Endothelial cell of umbilical vein (primary cell): ENCODE measurements around the gene RPL35. TPM values are rescaled to one million over a fixed set of nuclear protein-coding genes. Genes with fewer than 3 reads are reported as not detected.
"Not testable (repeated sequence)": the region's sequence is repeated elsewhere in the genome, so short reads cannot be mapped to it uniquely, and the experiment has no call there.

Experiments
- BruUV-seq: library from RNA; stranded (reverse); fragments of 400-500 nt; replicated peaks from 2 replicates; lab custom pipeline; 2021; lab: Mats Ljungman, UMichigan
- CTCF ChIA-PET: fragments of 300-600, 350-600 bp; sonication (Branson Sonifier 250); formaldehyde crosslinking; loops from one replicate; lab custom pipeline; 2021; ENCODE audit warnings: antibody characterized with exemption, inconsistent platforms; lab: Charles Lee
- POLR2A ChIA-PET: fragments of 300-600, 350-600 bp; sonication (Branson Sonifier 250); formaldehyde crosslinking; loops from one replicate; lab custom pipeline; 2021; ENCODE audit warnings: antibody characterized with exemption, inconsistent platforms; lab: Charles Lee
- DNase-seq: peaks from one replicate; pipeline ENCODE4 v3.0.0-alpha.2; 2011; ENCODE audit warnings: low read depth, low spot score
- FAIRE-seq: peaks from 2 replicates; lab custom pipeline; 2011; peaks lifted over from hg19 to GRCh38; lab: Jason Lieb, UNC
- H2AFZ ChIP-seq: 2 replicates; pipeline ENCODE4 v1.6.0; 2012; ENCODE audit warnings: low read depth, low read length, control low read depth, inconsistent platforms
- H3K27ac ChIP-seq: 2 replicates; pipeline ENCODE4 v1.5.1; 2011; ENCODE audit warnings: low read depth, mild to moderate bottlenecking, control low read depth, low read length, moderate library complexity; ENCODE audit not compliant: insufficient read depth
- H3K27me3 ChIP-seq, 2 experiments: 2 replicates each; pipeline versions ENCODE4 v1.6.0 to v1.6.1; 2011; ENCODE audit warnings: low read length in 2 of 2, mixed read lengths in 1 of 2; ENCODE audit not compliant: control insufficient read depth in 2 of 2, insufficient read depth in 2 of 2
- H3K36me3 ChIP-seq, 2 experiments: 2 replicates in 1 of 2; 3 replicates in 1 of 2; pipeline ENCODE4 v1.5.1; 2011; ENCODE audit warnings: low read length in 2 of 2, mild to moderate bottlenecking in 1 of 2, moderate library complexity in 1 of 2; ENCODE audit not compliant: control insufficient read depth in 2 of 2, insufficient read depth in 2 of 2; ENCODE audit errors: extremely low read depth in 1 of 2
- H3K4me1 ChIP-seq: 3 replicates; pipeline ENCODE4 v1.5.1; 2011; ENCODE audit warnings: mild to moderate bottlenecking, low read length; ENCODE audit not compliant: control insufficient read depth, insufficient read depth; ENCODE audit errors: extremely low read depth
- H3K4me2 ChIP-seq: 2 replicates; pipeline ENCODE4 v1.6.1; 2011; ENCODE audit warnings: low read length, control low read depth, mixed read lengths; ENCODE audit not compliant: insufficient read depth
- H3K4me3 ChIP-seq, 3 experiments: fragments of 200-600 bp in 1 of 3; sonication (generic), shearing (Covaris generic) in 1 of 3; replicated peaks in 1 of 3; 2 replicates each; pipeline ENCODE4 v1.5.1; 2011 to 2016; ENCODE audit warnings: control low read depth in 3 of 3, low read length in 3 of 3, mild to moderate bottlenecking in 2 of 3, inconsistent platforms in 1 of 3, low read depth in 1 of 3, moderate library complexity in 1 of 3; ENCODE audit not compliant: insufficient read depth in 1 of 3
- H3K79me2 ChIP-seq: 2 replicates; pipeline ENCODE4 v1.6.0; 2012; ENCODE audit warnings: low read length, inconsistent platforms; ENCODE audit not compliant: control insufficient read depth, insufficient read depth
- H3K9ac ChIP-seq: replicated peaks from 2 replicates; pipeline ENCODE3; 2011; ENCODE audit warnings: low read length, control low read depth; ENCODE audit not compliant: insufficient read depth; ENCODE audit errors: extremely low read depth
- H3K9me1 ChIP-seq: replicated peaks from 3 replicates; pipeline ENCODE4 v1.6.0; 2011; ENCODE audit warnings: mild to moderate bottlenecking, low read length; ENCODE audit not compliant: control insufficient read depth, insufficient read depth; ENCODE audit errors: extremely low read depth
- H3K9me3 ChIP-seq: replicated peaks from 2 replicates; pipeline ENCODE4 v1.5.1; 2012; ENCODE audit warnings: low read length, inconsistent platforms; ENCODE audit not compliant: control insufficient read depth, insufficient read depth
- H4K20me1 ChIP-seq: replicated peaks from 2 replicates; pipeline ENCODE3; 2011; ENCODE audit warnings: mild to moderate bottlenecking, low read length; ENCODE audit not compliant: control insufficient read depth, insufficient read depth; ENCODE audit errors: extremely low read depth
- EZH2 ChIP-seq: IDR thresholded peaks from 2 replicates; pipeline ENCODE4 v1.6.1; 2012; ENCODE audit warnings: borderline replicate concordance, low read depth, mild to moderate bottlenecking, moderate library complexity, low read length, inconsistent platforms; ENCODE audit not compliant: severe bottlenecking
- FOS ChIP-seq: IDR thresholded peaks from 2 replicates; pipeline ENCODE4 v1.6.1; 2011; ENCODE audit warnings: mild to moderate bottlenecking, low read length, moderate library complexity, borderline replicate concordance; ENCODE audit not compliant: insufficient read depth
- GATA2 ChIP-seq: IDR thresholded peaks from 2 replicates; pipeline ENCODE4 v1.7.0; 2011; ENCODE audit warnings: low read depth, mild to moderate bottlenecking, moderate library complexity, mixed read lengths, low read length; ENCODE audit not compliant: insufficient read length, insufficient read depth
- JUN ChIP-seq: IDR thresholded peaks from 2 replicates; pipeline ENCODE4 v1.6.1; 2011; ENCODE audit warnings: borderline replicate concordance, low read depth; ENCODE audit not compliant: insufficient read length, insufficient read depth
- MYC ChIP-seq: IDR thresholded peaks from one replicate; pipeline ENCODE4 v1.6.1; 2011; ENCODE audit warnings: mild to moderate bottlenecking, low read depth, low read length
- POLR2A ChIP-seq: IDR thresholded peaks from 2 replicates; pipeline ENCODE4 v1.6.1; 2012; ENCODE audit warnings: low read depth, mild to moderate bottlenecking, control low read depth, low read length
- POLR2AphosphoS5 ChIP-seq: IDR thresholded peaks from 2 replicates; pipeline ENCODE4 v1.6.1; 2012; ENCODE audit warnings: low read depth, mild to moderate bottlenecking, control low read depth, low read length, moderate library complexity; ENCODE audit not compliant: insufficient read depth
- dilution Hi-C: fragments of 300-500 bp; cut with MboI; formaldehyde crosslinking; loops from one replicate; pipeline ENCODE4 v1.15.0; 2019; ENCODE audit warnings: low sequenced_read_pairs; ENCODE audit not compliant: extremely low pct_ligation_motif_present
- intact Hi-C: fragments of 100-400 bp; cut with micrococcal nuclease; formaldehyde crosslinking; loops from one replicate; pipeline ENCODE4 v1.10.0; 2022
- polyA plus RNA-seq, 4 experiments: library from polyadenylated mRNA; depleted of rRNA in 3 of 4; stranded (reverse) in 3 of 4; unstranded in 1 of 4; fragments of >200 nt; gene quantifications; 2 replicates each; pipeline versions ENCODE4 v1.2.1 to v1.2.3, GENCODE V29; 2011 to 2012; ENCODE audit warnings: missing spikeins in 1 of 4
- total RNA-seq: library from RNA; stranded (reverse); gene quantifications from 2 replicates; pipeline ENCODE4 v1.2.3, GENCODE V29; 2021
- TF ChIP-seq, protein P1 (sequence below): IDR thresholded peaks from 2 replicates; pipeline ENCODE4 v1.6.1; 2011; ENCODE audit not compliant: insufficient read depth, insufficient read length
- TF ChIP-seq, protein P2 (sequence below), 2 donors: IDR thresholded peaks; 1 replicate in 1 of 2; 2 replicates in 1 of 2; pipeline ENCODE4 v1.5.1; 2011; ENCODE audit warnings: low read length in 2 of 2, mild to moderate bottlenecking in 2 of 2, moderate library complexity in 2 of 2, control low read depth in 1 of 2, inconsistent platforms in 1 of 2, low read depth in 1 of 2; ENCODE audit not compliant: insufficient read depth in 1 of 2; ENCODE audit errors: extremely low read depth in 1 of 2

The RPL35 gene
- total and polyA plus RNA-seq, 2 donors (not counting 3 experiments of a cell fraction or from before 2014, with no cell fraction given): 1,230 to 2,206 TPM

DNA sequence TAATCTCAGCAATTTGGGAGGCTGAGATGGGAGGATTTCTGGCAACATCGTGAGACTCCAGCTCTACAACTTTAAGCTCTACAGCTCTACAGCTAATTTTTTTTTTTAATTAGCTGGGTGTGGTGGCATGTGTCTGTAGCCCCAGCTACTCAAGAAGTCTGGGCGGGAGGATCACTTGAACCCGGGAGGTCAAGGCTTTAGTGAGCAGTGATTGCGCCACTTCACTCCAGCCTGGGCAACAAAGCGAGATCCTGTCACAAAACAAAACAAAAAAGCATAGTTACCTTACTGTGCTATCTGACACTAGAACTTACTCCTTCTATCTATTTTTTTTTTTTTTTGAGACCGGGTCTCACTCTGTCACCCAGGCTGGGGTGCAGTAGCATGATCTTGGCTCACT is 14.8 kb downstream of the RPL35 start:
- intact Hi-C loops: no loop called here
- Histone ChIP-seq H3K9me3 (no peaks in the 10 kb centered on the region), H3K27ac (no peak overlapping the region), H3K27me3 (peaks cover 0 to 2% of the 10 kb centered on the region in 2 experiments), H3K4me3 (no peak overlapping the region), H4K20me1 (no peaks in the 10 kb centered on the region), H2AFZ (no peak overlapping the region), H3K9me1 (no peaks in the 10 kb centered on the region), H3K79me2 (no peaks in the 10 kb centered on the region), H3K9ac (no peak overlapping the region), H3K4me1 (no peaks in the 10 kb centered on the region), H3K36me3 (no peaks in the 10 kb centered on the region), H3K4me2 (no peak overlapping the region)
- dilution Hi-C loops: no loop called here
- BruUV-seq: no TSS peak
- TF ChIP-seq GATA2 (no peak), JUN (no peak), FOS (no peak), POLR2AphosphoS5 (no peak), POLR2A (no peak), EZH2 (no peak), MYC (no peak)
- TF ChIP-seq, protein P1, sequence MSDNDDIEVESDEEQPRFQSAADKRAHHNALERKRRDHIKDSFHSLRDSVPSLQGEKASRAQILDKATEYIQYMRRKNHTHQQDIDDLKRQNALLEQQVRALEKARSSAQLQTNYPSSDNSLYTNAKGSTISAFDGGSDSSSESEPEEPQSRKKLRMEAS: no peak
- TF ChIP-seq, protein P2, sequence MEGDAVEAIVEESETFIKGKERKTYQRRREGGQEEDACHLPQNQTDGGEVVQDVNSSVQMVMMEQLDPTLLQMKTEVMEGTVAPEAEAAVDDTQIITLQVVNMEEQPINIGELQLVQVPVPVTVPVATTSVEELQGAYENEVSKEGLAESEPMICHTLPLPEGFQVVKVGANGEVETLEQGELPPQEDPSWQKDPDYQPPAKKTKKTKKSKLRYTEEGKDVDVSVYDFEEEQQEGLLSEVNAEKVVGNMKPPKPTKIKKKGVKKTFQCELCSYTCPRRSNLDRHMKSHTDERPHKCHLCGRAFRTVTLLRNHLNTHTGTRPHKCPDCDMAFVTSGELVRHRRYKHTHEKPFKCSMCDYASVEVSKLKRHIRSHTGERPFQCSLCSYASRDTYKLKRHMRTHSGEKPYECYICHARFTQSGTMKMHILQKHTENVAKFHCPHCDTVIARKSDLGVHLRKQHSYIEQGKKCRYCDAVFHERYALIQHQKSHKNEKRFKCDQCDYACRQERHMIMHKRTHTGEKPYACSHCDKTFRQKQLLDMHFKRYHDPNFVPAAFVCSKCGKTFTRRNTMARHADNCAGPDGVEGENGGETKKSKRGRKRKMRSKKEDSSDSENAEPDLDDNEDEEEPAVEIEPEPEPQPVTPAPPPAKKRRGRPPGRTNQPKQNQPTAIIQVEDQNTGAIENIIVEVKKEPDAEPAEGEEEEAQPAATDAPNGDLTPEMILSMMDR (IDR thresholded peaks at IDR 0.05; ENCODE audit: extremely low read depth in 1 of 2, insufficient read depth in 1 of 2, low read depth in 1 of 2, low read length in 2 of 2): no peak
- ChIA-PET POLR2A (no interaction called here), CTCF (interaction anchor here (0.7 to 15.1 kb wide), 2 partner anchors 40 to 72 kb away, joined by 3 to 967 read pairs; partner anchors contain the start of genes NR6A1 and OLFML2A)
- DNase-seq (no peak), FAIRE-seq (no peak)

DNA sequence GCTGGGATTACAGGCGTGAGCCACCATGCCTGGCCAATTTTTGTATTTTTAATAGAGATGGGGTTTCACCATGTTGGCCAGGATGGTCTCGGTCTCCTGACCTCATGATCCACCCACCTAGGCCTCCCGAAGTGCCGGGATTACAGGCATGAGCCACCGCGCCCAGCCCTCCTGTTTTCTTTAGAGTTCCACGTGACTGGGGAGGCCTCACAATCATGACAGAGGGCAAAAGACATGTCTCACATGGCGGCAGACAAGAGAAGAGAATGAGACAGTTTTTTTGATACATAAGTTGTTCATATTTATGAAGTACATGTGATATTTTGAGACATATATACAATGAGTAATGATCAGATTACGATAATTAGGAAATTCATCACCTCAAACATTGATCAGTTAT is 15.3 kb downstream of the RPL35 start:
- CTCF ChIA-PET: interaction anchor here (0.7 to 15.1 kb wide), 2 partner anchors 39 to 71 kb away, joined by 3 to 967 read pairs; partner anchors contain the start of genes NR6A1 and OLFML2A
- POLR2A ChIA-PET, intact Hi-C loops: not testable (repeated sequence)

More for the DNA sequence above, 15.3 kb downstream of the RPL35 start:
- H4K20me1 ChIP-seq, H3K4me3 ChIP-seq, DNase-seq, H3K9ac ChIP-seq, H3K9me1 ChIP-seq, H3K27ac ChIP-seq, H3K9me3 ChIP-seq, H3K36me3 ChIP-seq, H3K79me2 ChIP-seq, BruUV-seq, H3K4me1 ChIP-seq, H3K4me2 ChIP-seq, FAIRE-seq, H2AFZ ChIP-seq, H3K27me3 ChIP-seq, dilution Hi-C loops: not testable (repeated sequence)
